SHP77 (cell line): ENCODE measurements around the gene CLEC4G.
"Not testable (repeated sequence)": the region's sequence is repeated elsewhere in the genome, so short reads cannot be mapped to it uniquely, and the experiment has no call there.

Source experiments
- DNase-seq, 2 experiments: peaks; one replicate each; lab custom pipeline; 2025; lab: John Stamatoyannopoulos, UW

Gene CLEC4G

GRCh38 chr19:7732045-7732444, at the start of gene CLEC4G:
CLEC4G (minus strand) TSS chr19:7732110; CDS start chr19:7732102, 8 bp downstream.
- no peak for DNase-seq

DNA sequence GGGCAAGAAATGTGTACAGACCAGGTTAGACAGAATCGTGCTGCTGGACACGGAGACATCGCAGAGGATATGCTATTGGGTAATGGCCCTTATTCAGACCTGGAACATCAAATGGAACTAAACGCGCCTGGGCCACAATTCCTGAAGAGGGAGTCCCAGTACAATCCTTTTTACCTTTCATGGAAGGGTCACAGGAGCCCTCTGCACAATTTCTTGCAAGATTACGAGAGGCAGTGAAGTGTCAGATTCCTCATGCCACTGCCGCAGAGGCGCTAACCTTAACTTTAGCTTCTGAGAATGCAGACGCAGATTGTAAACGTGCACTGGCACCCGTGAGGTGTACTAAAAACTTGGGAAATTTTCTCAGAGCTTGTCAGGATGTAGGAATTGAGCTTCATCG, 49.2 kb upstream of the CLEC4G start:
- no peak for DNase-seq

- DNase-seq = no peak
Measured at GRCh38 chr19:7779631-7780486, 47.9 kb upstream of the CLEC4G start.

GRCh38 chr19:7778081-7778480, 46.2 kb upstream of the CLEC4G start:
- no peak for DNase-seq

GRCh38 chr19:7775761-7776160, 43.9 kb upstream of the CLEC4G start:
- DNase-seq = no peak

GRCh38 chr19:7773841-7774240, 41.9 kb upstream of the CLEC4G start:
- DNase-seq = no peak

- no peak for DNase-seq
Measured at GRCh38 chr19:7772752-7773291, 40.9 kb upstream of the CLEC4G start.

DNA sequence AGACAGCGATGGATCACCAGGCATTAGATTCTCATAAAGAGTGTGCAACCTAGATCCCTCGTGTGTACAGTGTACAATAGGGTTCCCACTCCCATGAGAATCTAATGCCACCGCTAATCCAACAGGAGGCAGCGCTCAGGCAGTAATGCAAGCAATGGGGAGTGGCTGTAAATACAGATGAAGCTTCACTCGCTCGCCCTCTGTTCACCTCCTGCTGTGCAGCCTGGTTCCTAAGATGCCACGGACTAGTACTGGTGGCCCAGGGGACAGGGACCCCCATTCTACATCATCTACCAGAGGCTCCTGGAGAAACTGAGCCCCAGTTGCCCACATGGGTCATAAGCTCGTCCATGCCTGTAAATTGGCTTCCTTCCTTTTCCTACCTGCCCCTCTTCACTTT, 39.2 kb upstream of the CLEC4G start:
- no peak for DNase-seq

GRCh38 chr19:7769171-7769570, 37.3 kb upstream of the CLEC4G start:
- no peak for DNase-seq

DNA sequence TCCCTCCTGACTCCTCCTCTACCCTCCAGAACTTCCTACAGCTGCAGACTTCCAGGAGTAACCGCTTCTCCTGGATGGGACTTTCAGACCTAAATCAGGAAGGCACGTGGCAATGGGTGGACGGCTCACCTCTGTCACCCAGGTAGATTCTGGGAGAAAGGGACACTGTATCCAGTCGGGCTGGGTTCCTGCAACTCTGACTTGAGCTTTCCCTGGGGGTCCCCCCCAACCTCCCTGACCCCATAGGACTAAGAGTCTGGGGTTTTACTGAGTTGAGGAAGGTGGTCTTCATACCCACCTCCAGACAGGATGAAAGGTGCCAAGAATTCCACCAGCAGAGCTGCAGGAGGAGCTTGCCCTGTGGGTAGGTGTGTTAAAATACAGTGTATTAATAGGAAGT, 35.6 kb upstream of the CLEC4G start:
- DNase-seq = no peak

DNA sequence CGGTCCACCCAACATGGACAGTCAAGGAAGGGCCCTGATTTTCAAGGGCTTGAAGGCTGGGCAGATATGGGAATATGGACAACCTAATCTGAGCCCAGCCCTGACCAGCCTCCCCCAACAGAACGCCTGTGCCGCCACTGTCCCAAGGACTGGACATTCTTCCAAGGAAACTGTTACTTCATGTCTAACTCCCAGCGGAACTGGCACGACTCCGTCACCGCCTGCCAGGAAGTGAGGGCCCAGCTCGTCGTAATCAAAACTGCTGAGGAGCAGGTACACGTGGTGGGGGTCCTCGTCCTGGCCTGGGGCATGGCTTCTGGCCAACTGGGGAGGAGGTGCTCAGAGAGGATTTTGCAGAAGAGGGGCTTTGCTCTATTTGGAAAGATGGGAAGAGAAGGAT, 34.6 kb upstream of the CLEC4G start:
- DNase-seq = no peak

DNA sequence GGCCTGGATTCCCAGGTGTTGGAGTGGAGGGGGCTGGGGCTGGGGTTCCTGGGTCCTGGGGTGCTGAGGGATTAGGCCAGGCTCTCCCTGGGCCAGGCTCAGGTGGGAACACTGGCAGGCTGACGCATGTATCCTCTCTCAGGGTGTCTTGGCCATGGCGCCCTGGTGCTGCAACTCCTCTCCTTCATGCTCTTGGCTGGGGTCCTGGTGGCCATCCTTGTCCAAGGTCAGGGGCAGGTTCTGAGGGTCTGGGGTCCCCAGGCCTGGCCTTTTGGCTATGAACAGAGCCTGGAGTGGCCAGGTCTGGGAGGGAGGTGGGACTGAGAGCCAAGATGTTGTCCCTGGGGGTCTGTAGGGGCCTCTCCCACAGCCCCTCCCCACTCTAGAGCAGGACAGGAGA, 33.1 kb upstream of the CLEC4G start:
- not testable (repeated sequence) for DNase-seq

DNA sequence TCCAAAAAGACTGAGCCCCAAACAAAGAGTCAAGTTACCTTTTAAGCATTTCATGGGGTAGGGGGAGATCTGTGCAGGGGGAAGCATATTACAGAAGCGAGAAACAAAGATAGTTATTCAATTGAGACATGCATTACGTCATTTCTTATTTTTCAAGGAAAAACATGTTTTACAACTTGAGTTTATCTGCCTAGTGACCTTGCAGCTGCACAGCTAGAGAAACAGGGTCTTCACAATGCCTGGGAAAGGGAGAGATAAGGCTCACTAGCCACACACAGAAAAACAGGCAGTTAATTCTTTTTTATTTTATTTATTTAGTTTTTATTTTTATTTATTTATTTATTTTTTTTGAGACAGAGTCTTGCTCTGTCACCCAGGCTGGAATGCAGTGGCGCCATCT, 32.2 kb upstream of the CLEC4G start:
- DNase-seq = not testable (repeated sequence)

DNA sequence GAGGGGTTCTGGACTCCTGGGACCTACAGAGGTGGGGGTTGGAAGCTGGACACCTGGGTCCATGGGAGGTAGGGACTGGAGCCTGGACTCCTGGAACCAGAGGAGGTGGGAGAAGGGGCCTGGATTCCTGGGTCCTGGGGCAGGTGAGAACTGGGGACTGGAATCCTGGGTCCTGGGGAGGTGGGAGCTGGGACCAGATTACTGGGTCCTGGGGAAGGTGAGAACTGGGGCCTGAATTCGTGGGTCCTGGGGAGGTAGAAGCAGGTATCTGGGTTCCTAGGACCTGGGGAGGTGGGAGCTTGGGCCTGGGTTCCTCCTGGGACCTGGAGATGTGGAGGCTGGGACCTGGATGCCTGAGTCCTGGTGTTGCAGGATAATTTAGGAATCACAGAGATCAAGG, 31.8 kb upstream of the CLEC4G start:
- no peak for DNase-seq

DNA sequence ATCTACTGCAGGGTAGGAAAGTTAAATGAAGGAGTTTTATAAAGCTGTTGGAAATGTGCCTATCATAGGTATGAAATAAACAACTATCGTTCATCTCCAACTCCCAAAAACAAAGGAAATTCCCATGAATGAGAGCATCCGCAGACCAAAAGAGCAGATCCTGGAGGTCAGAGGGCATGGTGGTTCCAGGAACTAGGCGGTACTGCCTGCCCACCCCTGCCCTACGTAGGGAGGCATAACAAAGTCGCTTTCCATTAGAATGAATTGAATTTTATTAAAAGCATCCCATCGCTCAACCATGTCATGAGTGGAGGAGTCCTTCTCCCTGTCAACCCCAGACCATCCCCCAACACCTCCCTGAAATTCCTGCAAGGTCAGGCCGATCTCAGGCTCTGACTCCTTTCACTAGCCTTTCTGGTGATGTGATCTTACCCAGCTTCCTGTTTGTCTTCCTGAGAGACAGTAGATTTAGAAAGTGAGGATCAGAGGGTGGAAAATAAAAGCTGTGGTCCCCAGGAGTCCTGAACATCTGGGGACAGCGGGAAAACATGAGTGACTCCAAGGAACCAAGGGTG, 30.9 kb upstream of the CLEC4G start, which contains the start of gene CLEC4M:
Gene CLEC4M (plus strand): TSS at position 525 of the 575 bp plus-strand sequence. CDS start 24 bp downstream, at position 549.
- no peak for DNase-seq

DNA sequence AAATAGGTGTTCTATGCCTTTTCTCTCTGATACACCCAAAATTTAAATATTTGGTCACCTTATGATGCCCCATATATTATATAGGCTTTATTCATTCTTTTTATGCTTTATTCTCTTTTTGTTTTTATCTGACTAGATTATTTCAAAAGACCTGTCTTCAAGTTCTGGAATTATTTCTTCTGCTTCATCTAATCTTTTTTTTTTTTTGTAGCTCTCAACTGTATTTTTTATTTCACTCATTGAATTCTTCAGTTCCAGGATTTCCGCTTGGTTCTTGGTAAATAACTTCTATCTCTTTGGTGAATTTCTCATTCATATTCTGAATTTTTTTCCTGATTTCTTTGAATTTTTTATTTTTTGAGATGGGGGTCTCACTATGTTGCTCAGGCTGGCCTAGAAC, 27.2 kb upstream of the CLEC4G start:
- DNase-seq = no peak

- no peak for DNase-seq
Measured at GRCh38 chr19:7757358-7757757, 25.4 kb upstream of the CLEC4G start.

- DNase-seq = no peak
Measured at GRCh38 chr19:7756258-7756657, 24.3 kb upstream of the CLEC4G start.

GRCh38 chr19:7751157-7751783, 19.4 kb upstream of the CLEC4G start:
- DNase-seq = no peak

DNA sequence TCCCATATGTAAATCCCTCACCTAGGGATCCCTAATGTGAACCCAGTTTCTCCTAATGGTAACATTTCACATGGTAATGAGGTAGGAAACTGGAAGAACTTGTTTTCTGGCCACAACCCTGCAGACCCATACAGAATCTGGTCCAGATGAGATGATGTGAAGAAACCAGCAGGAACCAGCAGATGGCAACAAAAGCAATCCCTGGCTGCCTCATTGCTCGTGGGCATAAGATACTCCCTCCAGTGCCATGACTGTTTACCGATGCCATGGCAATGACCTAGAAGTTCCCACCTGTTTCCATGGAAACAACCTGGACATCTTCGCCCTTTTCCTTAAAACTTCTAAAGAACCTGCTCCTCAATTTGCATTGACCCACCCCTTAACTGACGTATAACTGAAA, 16.8 kb upstream of the CLEC4G start:
- DNase-seq = no peak

- DNase-seq = no peak
Measured at GRCh38 chr19:7748171-7748570, 16.3 kb upstream of the CLEC4G start.
